NCI-H1092 (cell line): ENCODE results near the gene EVL.

Source experiments
- DNase-seq: peaks from one replicate; lab custom pipeline; 2025; lab: John Stamatoyannopoulos, UW

Gene EVL

DNA sequence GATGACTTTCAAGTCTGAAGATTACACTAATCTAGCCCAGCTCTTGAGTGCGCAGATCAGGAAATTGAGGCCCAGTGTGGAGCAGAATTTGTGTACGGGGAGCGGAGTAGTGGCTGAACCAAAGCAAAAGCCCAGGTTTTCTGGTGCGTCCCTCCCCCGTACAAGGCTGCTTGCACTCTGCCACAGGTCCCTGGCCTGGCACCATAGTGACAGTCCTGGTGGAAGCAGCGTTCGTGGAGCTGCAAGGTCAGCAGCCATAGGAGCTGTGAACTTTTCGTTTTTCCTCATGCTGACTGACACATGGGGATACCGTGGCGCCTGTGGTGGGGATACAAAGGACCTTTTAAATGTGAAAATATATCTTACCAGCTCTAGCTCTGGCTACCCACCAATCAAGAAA is 1.7 kb downstream of the EVL start:
- no peak for DNase-seq

DNA sequence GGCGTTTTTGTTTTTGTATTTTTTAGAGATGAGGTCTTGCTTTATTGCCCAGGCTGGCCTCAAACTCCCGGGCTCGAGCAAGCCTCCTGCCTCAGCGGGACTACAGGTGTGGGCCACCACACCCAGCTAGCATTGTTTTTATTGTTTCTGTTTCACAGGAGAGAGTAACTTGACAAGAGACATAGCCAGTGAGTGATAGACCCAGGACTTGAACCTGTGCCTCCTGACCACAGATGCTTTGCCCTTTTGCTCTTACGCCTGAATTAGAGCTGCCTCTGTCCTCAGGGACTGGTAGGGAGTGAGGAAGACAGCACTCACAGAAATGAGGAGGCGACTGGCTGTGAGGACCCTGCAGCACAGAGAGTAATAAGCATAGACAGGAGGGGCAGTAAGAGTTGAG is 2.3 kb downstream of the EVL start:
- DNase-seq = no peak

DNA sequence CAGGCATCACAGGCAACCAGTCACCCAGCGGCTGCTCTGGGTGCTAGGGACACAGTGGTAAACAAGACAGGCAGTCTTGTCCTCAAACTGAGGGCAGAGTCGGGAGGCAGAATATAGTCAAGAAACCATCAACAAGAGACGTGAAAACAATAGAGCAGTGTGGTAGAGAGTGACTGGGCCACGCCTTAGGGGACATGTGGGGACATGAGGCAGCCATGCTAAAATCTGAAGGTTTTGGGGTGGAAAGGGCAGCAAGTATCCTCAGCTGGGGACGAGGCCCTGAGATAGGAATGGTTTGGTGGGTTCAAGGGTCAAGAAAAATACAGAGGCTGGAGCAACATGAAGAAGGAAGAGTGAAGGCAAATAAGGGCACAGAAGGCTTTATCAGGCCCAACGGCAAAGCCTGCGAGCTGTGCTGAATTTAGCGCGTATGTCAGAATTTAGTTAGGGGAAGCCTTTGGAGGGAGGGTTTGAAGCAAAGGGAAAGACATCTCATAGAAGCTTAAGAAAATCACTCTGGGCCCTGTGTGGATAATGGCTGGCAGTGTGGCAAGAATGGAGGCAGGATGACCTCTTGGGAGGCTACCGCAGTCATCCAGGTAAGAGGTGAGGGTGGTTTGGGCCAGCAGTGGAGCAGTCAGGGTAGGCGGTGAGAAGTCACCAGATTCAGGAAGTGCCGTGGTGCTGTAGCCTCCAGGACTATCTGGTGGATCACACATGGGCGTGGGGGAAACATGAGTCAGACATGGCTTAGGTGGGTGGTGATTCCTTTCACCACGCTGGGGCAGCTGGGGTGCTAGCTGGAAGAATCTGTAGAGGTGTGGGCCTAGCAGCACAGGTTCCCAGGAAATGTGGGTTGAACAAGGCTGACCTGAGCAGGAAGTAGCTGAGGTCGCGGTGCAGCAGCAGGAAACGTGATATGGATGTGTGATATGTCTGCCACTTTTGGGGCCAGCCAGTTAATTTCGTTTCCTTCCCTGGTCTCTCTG is 3.0 kb downstream of the EVL start:
- no peak for DNase-seq

DNA sequence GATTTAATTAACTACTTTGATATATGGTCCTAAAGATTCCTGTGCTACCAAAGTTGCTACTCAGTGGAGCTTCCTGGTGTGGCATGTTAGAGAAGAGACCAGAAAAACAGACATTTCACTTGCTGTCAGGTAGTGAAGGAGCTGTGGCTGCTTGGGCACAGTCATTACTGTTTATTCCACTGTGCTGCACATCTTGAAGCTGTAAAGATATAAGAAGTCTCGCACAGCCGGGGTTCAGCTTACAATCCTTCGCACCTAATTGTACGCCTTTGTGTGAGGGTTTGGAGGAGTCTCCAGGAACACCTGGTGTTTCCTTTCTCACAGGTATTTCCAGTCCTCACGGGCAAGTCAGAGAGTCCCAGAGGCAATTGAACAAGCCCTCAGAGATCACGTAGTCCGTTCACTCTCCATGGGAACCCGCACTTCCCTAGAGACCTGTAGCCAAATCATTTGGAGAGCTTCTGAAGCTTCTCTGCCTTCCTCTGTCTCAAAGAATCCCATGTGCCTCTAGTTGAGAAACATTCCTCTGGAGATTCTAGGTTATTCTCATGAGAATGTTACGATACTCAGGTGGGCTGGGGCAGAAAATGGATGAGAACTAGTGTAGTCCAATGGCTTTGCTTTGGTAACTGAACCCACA is 4.1 kb downstream of the EVL start:
- DNase-seq = no peak

DNA sequence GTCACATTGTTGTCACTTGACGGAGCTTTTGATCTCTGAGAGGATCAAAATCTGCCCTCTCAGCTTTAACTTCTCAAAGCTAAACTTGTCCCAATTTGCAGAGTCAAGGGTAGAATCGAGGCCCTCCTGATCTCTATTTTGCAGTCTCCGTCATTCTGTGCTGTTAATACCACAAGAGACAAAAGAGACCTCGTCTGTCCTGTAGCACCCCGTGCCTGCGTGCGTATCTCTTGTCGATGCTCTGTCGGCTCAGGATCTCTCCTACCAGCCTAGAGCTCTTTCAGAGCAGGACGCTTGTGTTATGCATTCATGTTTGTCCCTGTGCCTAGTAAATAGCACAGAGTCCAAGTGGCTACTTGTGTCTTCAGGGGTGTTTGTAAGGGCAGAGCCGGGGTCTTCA is 5.1 kb downstream of the EVL start:
- DNase-seq = no peak

DNA sequence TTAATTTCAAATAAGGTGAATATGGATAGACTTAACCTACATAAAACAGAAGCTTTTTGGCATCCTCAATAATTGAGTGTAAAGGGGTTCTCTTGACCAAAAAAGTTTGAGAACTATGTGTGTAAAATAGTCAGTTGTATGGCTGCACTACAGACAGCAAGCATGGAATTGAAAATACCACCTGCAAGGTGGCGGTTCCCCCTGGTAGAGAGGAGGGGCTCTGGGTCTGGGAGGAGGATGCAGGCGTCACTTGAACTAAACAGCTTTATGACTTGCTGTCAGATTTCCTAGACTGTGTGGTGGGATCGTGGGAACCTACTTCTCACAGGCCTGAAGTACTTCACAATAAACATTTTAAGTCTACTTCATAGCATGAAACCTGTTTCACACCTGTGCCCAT is 6.3 kb downstream of the EVL start:
- no peak for DNase-seq

DNA sequence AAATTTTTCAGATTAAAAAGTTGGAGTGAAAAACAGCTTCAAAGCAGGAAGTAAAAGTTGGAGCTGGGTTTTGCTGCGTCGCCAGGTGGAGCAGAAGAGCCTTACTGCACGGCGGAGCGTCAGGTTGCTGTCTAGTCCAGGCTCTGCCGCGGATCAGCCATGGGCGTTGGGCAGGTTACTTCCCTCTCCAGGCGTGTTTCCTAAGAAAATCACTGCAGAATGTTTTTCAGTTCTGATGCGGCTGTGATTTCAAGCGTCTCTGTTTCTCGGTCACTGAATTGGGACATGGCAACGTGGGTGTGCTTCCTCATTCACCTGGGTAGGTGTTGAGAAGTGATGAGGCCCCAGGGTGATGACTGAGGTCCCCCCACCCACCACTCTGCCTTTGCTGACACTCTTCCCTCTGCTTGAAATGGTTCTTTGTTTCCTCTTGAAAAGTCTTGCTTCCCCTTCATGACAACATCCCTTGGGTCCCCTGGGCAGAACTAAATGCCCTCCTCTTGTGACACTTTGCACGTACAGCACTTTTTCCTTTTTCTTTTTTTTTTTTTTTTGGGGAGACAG is 7.6 kb downstream of the EVL start:
- no peak for DNase-seq

DNA sequence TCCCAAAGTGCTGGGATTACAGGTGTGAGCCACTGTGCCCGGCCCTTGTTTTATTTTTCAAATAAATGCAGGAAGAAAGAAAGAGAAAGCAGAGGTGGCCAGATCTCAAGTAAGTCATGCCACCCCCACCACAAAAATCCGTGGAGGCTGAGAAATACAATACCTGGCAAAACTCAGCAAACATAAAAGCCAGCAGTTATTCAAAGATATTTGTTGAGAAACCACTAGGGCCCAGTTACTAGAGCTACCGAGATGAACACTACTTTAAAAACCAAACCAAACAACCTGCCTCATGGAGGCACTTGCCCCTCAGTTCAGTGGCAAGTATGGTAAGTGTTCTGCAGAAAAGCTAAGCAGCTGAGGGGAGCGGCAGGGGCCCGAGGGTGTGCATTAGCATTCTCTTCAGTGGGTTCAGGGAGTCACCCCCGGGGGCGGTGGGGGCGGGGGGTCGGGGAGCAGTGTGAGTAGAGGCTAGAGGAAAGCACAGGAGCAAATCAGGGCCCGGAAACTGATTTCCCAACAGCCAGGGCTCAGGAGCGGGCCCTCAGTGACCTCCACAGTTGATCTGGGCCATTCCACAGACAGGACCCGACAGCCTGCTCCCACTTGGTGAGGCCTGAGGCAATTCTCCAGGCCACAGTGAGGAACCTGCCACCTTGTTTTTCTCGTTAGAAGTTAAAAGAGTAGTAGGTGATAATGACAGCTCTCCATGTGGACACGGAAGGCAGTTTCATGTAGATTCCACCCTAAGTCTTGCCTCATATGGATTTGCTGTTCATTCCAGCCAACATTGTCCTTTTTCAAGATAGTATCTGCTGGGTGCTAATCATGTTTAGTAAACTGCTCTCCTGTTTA is 8.6 kb downstream of the EVL start:
- no peak for DNase-seq

DNA sequence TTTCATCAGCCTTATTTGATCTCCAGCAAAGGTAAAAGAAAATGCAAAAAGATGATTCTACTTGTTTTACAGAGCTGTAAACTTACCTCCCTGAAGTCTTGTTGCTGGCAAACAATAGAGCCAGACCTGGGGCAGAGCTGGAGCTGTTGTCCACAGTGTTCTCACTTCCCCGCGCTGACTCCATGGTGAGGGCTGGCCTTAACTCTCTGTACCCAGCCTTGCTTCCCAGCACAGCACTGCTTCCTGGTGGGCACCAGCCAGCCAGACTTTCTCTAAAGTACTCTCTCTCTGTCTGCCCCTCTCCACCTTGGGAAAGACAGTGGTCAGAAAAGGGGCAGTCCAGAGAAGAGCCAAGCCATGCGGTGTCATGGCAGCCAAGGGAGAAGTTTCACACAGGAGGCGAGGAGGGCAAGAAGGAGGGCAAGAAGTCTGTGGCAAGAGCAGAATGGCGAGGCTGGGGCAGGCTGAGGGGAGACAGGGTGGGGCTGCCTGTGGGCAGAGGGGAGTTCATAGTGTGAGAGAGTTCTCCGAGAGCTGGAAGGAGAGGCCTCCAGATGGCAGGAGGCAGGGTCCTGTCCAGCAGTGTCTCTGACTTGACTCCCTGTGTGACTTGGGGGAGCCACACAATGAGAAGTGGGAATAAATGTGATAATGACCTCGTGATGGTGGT is 9.3 kb downstream of the EVL start:
- no peak for DNase-seq

DNA sequence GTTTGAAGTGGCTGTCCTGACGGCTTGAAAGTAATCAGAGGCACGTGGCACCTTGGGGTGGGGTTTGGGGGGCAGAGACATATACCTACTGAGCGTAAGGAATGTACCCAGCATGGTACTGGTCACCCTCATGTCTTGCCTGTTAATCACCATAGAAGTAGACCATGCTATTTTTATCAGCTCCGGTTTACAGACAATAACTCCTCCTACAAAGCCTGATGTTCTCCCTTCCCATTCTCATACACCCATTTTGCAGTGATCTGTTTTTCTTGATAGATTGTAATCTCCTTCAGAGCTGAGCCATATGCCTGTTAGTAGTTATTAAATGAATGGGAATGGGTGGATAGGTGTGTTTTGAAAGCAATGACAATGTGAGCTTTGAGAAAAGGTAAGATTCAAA is 10.5 kb downstream of the EVL start:
- DNase-seq = no peak

DNA sequence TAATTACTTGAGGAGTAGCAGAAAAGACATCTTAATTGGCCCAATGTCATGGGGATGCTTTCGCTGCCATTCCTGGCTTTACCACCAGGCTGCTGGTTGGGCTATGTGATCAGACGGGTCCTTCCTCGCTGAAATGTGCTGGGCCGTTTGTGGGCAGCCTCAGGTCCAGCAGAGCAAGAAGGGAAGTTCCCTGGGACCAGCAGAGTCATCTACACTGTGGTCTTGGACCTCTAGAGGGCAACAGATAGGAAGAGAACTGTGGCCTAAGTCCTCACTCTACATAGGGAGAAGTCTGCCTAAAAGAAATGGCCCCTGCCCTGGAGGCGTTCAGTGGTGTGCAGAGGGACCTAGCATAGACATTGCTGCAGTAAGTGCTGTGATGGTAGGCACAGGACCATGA is 10.9 kb downstream of the EVL start:
- no peak for DNase-seq

DNA sequence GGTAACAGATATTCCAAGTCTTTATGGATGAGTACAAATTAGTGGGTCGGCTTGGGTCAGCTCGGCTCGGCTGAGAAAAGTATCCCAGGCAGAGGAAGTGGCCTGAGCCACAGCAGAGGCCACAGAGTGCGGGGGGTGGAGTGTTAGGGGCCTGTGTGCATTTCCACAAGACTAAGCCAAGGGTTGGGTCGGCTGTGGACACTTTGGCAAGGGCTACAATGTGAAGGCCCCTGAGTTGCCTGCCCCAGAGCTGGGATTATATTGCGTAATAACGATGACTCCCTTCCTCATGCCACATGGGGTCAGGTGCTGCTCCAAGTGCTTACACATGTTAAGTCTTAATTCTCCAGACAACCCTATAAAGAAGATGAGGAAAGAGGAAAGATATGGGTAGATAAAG is 11.4 kb downstream of the EVL start:
- no peak for DNase-seq

DNA sequence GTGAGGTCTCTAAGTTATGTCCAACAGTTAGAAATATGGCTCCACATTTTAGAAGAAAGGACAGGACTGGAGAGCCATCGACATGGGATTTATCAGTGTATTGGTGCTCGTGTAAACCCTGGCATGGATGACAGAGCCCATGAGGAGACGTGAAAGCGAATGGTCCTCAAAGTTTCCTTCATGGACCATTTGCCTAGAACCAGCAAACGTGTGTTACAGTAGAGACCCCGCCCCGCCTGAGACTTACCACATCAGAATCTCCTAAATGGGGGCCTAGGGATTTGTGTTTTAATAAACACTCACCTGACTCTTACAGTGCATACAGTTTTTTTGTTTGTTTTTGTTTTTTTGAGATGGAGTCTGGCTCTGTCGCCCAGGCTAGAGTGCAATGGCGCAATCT is 12.2 kb downstream of the EVL start:
- DNase-seq = no peak

DNA sequence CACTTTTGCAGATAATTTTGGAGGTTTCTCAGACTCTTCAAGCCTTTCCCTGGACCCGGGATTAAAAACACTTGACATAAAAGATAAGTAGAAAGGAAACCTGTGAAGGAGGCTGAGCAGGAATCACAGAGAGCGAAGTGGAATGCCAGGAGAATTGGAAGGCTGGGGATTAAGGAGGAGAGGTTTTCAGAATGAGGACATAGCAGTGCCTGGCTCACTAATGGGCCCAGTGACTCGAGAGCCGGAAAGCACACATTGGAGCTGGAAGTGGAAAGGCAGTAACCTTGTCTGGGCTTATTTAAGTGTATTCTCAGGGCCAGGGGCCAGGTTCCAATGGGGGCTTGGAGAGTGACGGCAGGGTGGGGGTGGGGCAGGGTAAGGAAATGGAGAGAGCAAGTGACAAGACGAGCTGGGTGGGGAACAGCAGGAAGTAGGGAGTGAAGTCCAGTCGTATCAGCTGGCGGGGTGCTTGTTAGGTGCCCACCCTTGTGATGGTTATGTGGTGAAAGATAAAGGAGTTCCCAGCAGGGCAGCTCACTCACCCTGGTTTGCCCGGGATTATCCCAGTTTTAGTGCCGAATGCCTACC is 13.1 kb downstream of the EVL start:
- no peak for DNase-seq

DNA sequence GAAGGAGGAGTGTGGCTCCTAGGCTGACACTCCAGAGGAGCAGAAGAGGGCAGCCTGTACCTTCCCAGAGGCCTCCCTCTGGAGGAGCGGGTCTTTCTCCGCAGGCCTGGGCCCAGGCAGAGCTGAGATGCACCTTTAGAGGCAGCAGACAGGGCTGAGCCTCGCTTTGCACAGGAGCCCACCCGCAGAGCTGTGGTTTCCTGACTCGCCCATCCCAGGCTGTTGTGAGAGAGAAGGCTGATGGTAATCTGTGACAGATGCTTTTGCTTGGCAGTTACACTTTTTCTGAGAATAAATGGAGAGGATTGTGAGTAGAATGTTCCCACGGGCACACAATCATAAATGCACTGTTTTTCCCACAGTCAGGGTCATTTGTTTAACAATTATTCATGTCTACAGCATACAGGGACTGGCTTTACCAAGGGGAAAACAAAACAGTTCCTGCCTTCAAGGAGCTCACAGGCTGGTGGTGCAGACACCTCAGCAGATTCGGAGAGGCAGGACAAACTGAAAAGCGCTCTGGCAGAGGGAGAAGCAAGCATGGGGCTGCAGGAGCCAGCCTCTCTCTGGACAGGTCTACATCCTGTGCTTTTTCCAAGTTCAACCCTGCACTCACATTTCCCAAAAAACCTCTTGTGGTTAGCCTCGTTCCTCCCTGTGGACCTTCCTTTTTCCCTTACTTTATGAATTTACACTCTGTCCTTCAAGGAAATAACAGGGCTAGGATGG is 13.9 kb downstream of the EVL start:
- no peak for DNase-seq

DNA sequence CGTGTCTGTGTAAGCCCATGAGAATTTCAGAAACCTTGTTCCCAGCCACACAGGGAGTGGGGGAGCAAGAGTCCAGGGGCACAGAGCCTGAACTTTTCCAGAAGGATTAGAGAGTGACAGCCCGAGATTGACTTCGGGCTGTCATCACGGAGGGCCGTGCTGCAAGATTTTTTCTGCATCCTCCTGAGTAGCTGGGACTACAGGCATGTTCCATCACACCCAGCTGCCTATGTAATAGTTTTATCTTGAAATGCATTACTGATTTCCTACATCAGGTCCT is 14.4 kb downstream of the EVL start:
- no peak for DNase-seq

DNA sequence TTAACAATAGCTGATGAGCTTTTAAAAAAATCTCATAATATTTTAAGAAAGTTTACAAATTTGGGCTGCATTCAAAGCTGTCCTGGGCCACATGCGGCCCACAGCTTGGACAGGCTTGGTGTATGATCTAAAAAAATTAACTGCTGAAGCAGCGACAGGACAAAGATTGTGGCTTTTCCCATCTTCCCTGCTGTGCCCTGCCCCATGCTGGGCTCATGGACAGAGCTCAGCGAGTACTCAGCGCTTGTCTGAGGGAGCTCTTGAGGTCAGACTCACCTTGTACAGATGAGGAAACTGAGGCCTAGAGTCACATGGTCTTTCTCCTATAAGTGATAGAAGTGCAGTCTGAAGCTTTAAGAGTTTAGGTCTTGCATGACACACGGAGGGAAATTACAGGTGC is 15.0 kb downstream of the EVL start:
- no peak for DNase-seq

DNA sequence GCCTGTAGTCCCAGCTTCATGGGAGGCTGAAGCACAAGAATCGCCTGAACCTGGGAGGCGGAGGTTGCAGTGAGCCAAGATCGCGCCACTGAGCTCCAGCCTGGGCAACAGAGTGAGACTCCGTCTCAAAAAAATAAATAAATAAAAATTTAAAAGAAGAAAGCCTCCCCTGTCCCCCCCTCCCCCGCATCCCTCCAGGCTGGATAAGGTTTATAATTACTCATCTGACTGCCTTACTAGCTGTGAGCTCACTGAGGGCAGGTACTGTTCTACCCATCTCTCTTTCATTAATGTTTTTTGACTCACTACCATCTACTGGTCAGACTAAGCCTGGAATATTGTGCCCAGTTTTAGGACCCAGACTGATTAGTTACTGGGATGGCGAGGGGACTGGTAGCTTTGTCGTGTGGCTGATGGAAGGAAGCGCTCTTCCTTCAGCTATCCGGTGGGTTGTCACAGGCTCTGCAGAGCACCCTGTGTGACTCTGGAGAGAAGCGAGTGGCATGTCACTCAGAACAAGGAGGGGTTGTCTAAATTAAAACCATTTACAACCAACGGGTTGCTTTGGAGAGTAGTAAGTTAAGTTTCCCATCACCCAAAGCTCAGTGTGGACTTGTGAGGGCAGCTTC is 16.9 kb downstream of the EVL start:
- no peak for DNase-seq

DNA sequence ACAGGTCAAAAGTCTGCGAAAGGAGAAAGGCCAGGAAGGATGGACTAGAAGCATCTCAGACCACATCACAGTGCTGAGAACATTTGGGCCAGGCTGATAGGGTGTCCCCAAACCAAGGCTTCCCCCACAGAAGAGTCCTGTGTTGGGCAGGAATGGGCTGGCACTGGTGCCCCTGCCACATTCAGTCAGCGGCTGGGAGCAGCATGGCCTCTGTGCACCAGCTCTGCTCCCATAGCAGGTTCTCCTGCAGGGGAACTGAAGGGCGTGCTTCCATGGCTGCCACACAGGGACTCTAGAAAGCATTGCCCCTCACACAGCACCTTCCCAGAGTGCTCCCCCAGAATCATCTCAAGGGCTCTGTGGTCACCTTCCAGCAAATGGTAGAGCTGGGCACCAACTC is 17.5 kb downstream of the EVL start:
- DNase-seq = no peak

DNA sequence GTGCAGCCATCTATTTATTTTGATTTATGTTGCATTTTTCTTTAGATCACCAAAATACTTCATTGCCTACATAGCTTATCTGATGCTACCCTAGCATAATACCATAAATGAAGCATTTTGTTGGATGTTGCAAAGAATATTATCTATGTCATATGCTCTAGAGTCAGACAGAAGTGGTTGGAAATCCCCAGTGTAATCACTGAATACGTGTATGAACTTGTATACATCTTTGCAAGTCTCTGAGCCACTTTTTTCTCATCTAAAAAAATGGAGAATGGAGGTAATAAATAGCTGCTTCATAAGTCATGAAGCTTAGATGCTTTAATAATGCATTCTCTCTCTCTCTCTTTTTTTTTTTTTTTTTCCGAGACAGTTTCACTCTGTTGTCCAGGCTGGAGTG is 18.5 kb downstream of the EVL start:
- no peak for DNase-seq
